ENCODE data around the gene TAP1.

The TAP1 gene, protein sequence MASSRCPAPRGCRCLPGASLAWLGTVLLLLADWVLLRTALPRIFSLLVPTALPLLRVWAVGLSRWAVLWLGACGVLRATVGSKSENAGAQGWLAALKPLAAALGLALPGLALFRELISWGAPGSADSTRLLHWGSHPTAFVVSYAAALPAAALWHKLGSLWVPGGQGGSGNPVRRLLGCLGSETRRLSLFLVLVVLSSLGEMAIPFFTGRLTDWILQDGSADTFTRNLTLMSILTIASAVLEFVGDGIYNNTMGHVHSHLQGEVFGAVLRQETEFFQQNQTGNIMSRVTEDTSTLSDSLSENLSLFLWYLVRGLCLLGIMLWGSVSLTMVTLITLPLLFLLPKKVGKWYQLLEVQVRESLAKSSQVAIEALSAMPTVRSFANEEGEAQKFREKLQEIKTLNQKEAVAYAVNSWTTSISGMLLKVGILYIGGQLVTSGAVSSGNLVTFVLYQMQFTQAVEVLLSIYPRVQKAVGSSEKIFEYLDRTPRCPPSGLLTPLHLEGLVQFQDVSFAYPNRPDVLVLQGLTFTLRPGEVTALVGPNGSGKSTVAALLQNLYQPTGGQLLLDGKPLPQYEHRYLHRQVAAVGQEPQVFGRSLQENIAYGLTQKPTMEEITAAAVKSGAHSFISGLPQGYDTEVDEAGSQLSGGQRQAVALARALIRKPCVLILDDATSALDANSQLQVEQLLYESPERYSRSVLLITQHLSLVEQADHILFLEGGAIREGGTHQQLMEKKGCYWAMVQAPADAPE
- long read RNA-seq, transcript TAP1-201 (11 exons, 2,959 nt), result major isoform, 91 of 98 reads
- long read RNA-seq, partial matches to known transcripts, result 3 of 98 reads
- long read RNA-seq, other reads (novel, unspliced or antisense), result 4 of 98 reads

DNA sequence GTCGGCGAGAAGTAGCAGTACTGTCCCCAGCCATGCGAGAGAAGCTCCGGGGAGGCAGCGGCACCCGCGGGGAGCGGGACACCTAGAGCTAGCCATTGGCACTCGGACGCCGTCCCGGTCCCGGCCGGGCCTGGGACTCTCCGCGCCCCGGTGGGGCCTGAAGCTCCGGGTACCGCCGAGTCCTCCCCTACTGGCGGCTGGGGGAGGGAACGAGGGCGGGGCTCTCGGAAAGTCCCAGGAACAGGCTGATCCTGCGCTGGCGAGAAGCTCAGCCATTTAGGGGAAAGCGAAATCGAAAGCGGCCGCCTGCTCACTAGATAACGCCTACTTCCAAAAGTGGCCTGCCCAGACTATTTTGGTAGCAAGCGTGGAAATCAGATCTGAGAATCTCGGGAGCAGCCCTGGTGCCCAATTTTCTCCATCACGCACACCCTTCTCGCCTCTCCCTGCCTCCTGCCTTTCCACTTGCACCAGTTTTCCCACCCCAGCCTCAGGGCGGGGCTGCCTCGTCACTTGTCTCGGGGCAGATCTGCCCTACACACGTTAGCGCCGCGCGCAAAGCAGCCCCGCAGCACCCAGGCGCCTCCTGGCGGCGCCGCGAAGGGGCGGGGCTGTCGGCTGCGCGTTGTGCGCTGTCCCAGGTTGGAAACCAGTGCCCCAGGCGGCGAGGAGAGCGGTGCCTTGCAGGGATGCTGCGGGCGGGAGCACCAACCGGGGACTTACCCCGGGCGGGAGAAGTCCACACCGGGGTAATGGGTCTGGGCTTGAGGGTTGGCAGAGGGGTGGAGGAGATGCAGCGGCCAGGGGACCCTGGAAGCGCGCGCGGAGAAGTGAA lies at the start of gene TAP1, which contains the start of gene PSMB9:
Gene TAP1, minus strand, starts transcription at position 164 of the 835 bp plus-strand sequence. Its CDS starts 68 bp downstream, at position 96.
Gene PSMB9, plus strand, starts transcription at position 652 of the 835 bp plus-strand sequence. Its CDS starts 38 bp downstream, at position 690.
- peak; percentile 87 to 92 for DNase-seq (ENCODE audit: low read depth in 1 of 2, low spot score in 1 of 2)
- Histone ChIP-seq H3K27me3 (ENCODE audit: insufficient read depth, poor library complexity, severe bottlenecking) (no peaks in the 10 kb centered on the region), H3K27ac (replicated peaks) (peak within 1 kb of the TSS; percentile 72), H3K4me3 (replicated peaks; ENCODE audit: insufficient read depth, low read length) (peak within 1 kb of the TSS; percentile 73)
- TF ChIP-seq, protein P1, sequence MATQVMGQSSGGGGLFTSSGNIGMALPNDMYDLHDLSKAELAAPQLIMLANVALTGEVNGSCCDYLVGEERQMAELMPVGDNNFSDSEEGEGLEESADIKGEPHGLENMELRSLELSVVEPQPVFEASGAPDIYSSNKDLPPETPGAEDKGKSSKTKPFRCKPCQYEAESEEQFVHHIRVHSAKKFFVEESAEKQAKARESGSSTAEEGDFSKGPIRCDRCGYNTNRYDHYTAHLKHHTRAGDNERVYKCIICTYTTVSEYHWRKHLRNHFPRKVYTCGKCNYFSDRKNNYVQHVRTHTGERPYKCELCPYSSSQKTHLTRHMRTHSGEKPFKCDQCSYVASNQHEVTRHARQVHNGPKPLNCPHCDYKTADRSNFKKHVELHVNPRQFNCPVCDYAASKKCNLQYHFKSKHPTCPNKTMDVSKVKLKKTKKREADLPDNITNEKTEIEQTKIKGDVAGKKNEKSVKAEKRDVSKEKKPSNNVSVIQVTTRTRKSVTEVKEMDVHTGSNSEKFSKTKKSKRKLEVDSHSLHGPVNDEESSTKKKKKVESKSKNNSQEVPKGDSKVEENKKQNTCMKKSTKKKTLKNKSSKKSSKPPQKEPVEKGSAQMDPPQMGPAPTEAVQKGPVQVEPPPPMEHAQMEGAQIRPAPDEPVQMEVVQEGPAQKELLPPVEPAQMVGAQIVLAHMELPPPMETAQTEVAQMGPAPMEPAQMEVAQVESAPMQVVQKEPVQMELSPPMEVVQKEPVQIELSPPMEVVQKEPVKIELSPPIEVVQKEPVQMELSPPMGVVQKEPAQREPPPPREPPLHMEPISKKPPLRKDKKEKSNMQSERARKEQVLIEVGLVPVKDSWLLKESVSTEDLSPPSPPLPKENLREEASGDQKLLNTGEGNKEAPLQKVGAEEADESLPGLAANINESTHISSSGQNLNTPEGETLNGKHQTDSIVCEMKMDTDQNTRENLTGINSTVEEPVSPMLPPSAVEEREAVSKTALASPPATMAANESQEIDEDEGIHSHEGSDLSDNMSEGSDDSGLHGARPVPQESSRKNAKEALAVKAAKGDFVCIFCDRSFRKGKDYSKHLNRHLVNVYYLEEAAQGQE (IDR thresholded peaks at IDR 0.05; ENCODE audit: insufficient replicate concordance, low read depth), result peak; percentile 88
- TF ChIP-seq GABPA (IDR thresholded peaks at IDR 0.05; ENCODE audit: low read depth) (0 out of 2 replicates have a peak, but pooled peaks have one; percentile 24), SPI1 (IDR thresholded peaks at IDR 0.05; ENCODE audit: borderline replicate concordance, low read depth) (no peak), POLR2AphosphoS5 (IDR thresholded peaks at IDR 0.05; ENCODE audit: low read depth) (no peak; the same call in 1 of the 2 replicates)
- TF ChIP-seq, protein P2, sequence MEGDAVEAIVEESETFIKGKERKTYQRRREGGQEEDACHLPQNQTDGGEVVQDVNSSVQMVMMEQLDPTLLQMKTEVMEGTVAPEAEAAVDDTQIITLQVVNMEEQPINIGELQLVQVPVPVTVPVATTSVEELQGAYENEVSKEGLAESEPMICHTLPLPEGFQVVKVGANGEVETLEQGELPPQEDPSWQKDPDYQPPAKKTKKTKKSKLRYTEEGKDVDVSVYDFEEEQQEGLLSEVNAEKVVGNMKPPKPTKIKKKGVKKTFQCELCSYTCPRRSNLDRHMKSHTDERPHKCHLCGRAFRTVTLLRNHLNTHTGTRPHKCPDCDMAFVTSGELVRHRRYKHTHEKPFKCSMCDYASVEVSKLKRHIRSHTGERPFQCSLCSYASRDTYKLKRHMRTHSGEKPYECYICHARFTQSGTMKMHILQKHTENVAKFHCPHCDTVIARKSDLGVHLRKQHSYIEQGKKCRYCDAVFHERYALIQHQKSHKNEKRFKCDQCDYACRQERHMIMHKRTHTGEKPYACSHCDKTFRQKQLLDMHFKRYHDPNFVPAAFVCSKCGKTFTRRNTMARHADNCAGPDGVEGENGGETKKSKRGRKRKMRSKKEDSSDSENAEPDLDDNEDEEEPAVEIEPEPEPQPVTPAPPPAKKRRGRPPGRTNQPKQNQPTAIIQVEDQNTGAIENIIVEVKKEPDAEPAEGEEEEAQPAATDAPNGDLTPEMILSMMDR (IDR thresholded peaks at IDR 0.05; ENCODE audit: insufficient read depth, low read length), result peak; percentile 42

DNA sequence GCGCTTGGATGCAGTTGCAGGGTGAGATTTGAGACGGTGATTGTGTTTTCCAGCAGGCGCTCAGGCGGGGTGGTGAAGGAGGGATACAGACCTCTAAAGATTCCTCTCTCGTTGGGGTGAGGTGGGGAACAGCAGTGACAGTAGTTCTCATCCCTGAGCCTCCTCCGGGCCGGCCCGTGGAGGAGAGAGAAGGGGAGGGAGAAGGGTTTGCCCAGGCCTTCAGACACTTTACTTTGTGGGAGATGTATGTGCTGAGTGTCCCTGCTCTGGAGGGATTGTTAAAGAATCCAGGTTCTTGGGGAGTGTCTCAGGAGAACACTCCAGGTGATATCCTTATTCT lies 41.5 kb upstream of the TAP1 start:
- H3K4me3 ChIP-seq (replicated peaks; ENCODE audit: insufficient read depth, low read length), result peak overlapping the region; percentile 86
- TF ChIP-seq, protein P1 (IDR thresholded peaks at IDR 0.05; ENCODE audit: insufficient replicate concordance, low read depth), result no peak
- no peak for TF ChIP-seq GABPA (IDR thresholded peaks at IDR 0.05; ENCODE audit: low read depth)
- no peak for TF ChIP-seq SPI1 (IDR thresholded peaks at IDR 0.05; ENCODE audit: borderline replicate concordance, low read depth)
- TF ChIP-seq, protein P2 (IDR thresholded peaks at IDR 0.05; ENCODE audit: insufficient read depth, low read length), result no peak
- TF ChIP-seq POLR2AphosphoS5 (IDR thresholded peaks at IDR 0.05; ENCODE audit: low read depth), result no peak
- no peaks in the 10 kb centered on the region for H3K27me3 ChIP-seq (ENCODE audit: insufficient read depth, poor library complexity, severe bottlenecking)
- peak overlapping the region; percentile 75 for H3K27ac ChIP-seq (replicated peaks)
- DNase-seq (ENCODE audit: low read depth in 1 of 2, low spot score in 1 of 2), result no peak
